ENCODE data around the gene CNKSR1.

The CNKSR1 gene, protein sequence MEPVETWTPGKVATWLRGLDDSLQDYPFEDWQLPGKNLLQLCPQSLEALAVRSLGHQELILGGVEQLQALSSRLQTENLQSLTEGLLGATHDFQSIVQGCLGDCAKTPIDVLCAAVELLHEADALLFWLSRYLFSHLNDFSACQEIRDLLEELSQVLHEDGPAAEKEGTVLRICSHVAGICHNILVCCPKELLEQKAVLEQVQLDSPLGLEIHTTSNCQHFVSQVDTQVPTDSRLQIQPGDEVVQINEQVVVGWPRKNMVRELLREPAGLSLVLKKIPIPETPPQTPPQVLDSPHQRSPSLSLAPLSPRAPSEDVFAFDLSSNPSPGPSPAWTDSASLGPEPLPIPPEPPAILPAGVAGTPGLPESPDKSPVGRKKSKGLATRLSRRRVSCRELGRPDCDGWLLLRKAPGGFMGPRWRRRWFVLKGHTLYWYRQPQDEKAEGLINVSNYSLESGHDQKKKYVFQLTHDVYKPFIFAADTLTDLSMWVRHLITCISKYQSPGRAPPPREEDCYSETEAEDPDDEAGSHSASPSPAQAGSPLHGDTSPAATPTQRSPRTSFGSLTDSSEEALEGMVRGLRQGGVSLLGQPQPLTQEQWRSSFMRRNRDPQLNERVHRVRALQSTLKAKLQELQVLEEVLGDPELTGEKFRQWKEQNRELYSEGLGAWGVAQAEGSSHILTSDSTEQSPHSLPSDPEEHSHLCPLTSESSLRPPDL

DNA sequence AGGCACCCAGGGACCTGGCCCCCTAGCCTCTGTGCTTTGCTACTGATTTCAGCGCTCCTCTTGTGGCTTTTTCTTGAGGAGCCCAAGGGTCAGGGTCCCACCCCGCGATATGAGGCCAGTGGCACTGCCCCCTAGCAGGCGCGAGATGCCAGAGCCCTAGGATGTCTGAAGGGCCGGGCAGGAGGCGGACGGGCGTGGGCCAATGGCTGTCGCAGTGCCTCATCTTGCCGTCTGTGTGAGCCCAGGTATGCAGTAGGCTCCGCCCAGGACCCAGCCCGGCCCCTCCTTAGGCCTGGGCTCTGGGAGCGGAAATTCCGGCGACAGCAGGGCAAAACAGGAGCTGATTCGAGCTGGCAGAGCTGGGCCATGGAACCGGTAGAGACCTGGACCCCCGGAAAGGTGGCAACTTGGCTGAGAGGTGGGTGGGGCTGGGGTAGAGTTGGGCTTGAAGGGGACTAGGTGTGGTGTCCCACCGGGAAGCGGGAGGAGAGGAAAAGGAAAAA, at the start of gene CNKSR1:
Gene CNKSR1 (plus strand): TSS at position 310 of the 503 bp plus-strand sequence. CDS start 57 bp downstream, at position 367.
- no peak for DNase-seq

DNA sequence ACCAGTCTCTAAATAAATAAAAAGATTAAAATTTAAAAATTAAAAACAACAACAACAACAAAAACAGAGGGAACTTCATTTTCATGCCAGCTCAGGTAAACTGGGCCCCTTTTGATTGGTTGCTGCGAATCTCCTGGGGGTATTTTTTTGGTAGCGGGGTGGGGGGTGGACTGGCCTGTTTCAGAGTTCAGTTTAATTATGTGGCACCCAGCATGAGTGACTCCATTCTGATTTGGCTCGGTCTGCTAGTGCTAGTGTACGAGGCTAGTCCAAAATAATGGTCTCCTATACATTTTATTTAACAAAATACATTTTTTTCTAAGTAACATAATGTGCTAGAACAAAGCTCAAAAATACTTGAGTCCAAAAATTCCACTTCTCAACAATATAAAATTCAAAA, 47.5 kb upstream of the CNKSR1 start:
- DNase-seq, result no peak

DNA sequence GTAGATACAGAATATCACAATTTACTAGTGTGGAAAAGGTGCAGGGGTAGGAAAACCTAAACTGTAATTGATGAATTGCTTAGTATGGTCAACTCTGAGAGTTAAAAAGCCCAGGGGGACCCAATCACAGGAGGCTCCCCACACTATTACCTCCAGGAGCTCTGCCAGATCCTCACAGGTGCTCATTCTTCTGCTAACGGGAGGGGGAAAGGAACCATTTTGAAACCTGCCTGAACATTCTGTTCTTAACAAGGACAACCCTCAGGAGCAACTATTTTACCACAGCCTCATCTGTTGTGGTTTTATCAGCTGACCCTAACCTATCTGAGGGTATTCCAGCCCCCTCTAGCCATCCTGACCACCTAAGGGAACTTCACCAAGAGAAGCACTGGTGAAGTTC, 46.6 kb upstream of the CNKSR1 start:
- no peak for DNase-seq

DNA sequence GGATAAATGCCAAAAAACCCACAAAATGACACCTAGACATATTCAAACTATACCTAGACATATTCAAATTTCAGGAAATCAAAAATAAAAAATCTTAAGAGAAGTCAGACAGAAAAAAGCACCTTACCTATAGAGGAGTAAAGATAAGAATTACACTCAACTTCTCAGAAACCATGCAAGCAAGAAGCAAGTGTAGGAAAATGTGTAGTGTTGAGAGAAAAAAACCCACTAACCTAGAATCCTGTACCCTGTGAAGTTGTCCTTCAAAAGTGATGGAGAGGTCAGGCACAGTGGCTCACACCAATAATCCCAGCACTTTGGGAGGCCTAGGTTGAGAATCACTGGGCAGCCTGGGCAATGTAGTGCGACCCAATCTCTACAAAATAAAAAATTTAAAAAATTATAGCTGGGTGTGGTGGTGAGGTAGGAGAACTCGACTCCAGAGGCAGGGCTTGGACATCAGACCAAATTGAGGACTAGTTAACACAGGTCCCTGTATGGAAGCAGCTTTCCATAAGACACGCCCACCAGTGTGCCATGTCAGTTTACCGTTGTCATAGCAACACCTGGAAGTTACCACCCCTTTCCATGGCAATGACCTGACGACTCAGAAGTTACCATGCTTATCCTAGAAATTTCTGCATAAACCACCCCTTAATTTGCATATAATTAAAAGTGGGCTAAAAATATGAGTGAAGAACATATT, 45.0 kb upstream of the CNKSR1 start:
- no peak for DNase-seq

DNA sequence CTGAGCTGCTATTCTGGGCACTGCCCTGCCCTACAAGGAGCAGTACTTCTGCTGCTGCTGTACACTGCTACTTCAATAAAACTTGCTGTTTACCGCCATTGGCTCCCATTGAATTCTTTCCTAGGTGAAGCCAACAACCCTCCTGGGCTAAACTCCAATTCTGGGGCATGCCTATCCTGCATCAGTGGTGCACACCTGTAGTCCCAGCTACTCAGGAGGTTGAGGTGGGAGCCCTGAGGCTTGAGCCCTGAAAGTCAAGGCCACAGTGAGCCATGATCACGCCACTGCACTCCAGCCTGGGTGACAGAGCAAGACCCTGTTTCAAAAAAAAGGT, 44.5 kb upstream of the CNKSR1 start:
- DNase-seq, result no peak

DNA sequence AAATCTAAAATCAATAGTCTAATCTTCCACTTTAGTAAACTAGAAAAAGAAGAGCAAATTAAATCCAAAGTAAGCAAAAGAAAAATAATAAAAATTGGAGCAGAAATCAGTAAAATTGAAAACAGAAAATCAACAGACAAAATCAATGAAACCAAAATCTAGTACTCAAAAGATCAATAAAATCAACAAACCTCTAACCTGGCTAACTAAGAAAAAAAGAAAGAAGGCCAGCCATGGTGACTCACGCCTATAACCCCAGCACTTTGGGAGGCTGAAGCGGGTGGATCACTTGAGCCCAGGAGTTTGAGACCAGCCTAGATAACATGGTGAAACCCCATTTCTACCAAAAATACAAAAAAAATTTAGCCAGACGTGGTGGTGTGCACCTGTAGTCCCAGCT, 42.8 kb upstream of the CNKSR1 start:
- no peak for DNase-seq

DNA sequence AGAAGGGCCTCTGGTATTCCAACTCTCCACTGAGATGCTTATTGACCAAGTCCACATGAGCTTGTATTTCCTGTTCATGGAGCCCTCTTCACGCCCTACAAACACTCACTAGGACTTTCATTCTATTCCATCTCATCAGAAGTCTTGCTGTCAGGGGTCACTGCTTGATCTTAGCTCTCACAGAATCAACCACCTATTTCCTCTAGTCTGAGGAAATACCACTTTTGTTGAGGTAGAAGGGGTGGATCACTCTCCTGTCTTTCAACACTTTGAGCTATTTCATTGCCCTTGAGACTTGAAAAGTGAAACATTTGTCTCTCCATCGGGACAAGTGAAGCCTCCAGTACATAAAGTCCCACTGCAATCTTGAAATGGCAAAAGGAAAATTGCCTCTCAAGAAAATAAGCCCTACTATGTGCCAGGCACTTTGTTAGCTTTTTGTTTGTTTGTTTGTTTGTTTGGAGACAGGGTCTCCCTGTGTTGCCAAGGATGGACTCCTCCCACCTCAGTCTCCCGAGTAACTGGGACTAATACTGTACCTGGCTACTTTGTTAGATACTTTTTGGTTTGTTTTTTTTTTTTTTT, 38.2 kb upstream of the CNKSR1 start:
- no peak for DNase-seq

DNA sequence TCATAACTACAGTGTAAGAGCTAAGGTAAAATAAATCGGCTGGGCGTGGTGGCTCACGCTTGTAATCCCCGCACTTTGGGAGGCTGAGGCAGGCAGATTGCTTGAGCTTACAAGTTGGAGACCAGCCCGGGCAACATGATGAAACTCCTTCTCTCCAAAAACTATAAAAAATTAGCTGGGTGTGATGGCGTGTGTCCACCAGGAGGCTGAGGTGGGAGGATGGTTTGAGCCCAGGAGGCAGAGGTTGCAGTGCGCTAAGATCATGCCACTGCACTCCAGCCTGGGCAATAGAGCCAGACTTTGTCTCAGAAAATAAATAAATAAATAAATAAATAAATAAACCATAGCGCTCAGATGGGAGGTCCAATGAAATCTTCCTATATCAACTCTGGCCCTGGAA, 35.1 kb upstream of the CNKSR1 start:
- DNase-seq, result no peak

DNA sequence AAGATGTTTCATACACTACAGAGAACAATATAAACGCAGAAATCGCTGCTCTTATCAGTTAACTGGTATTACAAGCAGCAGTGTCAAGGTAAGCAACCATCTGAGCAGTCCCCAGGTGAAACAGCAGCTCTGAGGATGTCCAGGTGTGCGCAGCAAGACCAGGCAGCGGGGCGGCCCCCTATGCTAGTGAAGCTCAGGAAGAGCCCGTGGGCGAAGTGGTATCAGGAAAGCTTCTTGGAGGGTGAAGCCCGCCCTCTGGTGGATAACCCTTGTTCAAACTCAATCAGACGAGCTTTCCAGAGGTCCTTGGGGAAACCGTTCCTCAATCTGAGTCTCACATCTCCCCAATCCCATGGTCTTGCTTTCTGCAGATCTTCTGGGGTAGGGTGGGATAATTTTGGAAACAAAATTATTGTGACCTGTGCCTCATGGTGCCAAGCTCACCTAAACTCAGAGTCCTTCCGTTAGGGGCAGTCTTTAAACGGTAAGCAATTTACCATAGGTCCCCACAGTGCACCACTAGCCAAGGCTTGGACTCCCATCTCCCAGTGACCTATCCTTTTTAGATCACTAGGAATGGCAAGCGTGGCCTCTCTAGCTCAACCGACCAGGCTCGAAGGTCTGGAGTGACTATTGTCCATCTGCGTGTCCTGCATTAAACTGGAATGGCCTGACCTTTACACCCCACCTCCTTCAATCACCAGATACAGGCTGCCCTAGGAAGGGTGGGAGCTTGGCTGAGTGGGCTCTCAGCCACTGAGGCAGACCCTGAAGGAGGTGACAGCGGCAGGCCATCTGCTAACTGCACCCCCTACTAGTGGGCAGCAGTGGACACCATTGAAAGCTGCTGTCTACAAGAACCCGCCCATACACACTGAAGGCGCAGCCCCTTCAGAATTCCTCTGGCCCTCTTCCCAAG, 32.0 kb upstream of the CNKSR1 start:
- peak; percentile 80 for DNase-seq

DNA sequence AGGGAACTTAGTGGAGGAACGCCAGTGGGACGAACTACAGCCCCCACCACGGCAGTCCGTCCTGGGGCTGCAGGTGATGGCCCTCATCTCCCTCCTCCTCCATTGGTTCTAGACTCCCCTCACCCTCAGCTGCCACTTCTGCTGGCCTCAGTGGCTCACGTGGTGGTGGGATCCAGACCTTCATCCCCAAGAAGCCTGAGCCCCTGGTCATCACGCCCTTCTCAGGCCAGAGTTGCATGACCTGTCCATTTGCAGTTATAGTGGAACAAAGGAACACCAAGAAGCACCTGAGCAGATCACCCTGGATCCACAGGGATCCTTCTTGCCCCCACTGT, 31.4 kb upstream of the CNKSR1 start:
- DNase-seq, result no peak

DNA sequence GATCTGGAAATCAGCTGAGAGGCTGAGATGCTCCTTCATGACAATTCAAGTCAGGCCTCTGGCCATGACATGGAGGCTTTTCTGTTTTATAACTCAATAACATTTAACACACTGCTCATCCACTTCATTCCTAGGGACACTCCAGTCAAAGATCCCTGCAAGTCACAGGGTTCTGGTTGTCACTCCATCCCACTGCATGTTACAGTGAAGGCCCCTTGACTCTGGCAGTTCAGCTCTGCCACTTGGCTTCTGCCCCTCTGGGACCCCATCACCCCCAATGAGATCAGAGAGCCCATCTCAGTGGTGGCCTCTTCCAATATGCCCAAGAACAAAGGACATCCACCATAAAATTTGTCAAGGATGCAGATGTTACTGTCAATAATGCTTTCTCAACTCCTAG, 28.4 kb upstream of the CNKSR1 start:
- no peak for DNase-seq

DNA sequence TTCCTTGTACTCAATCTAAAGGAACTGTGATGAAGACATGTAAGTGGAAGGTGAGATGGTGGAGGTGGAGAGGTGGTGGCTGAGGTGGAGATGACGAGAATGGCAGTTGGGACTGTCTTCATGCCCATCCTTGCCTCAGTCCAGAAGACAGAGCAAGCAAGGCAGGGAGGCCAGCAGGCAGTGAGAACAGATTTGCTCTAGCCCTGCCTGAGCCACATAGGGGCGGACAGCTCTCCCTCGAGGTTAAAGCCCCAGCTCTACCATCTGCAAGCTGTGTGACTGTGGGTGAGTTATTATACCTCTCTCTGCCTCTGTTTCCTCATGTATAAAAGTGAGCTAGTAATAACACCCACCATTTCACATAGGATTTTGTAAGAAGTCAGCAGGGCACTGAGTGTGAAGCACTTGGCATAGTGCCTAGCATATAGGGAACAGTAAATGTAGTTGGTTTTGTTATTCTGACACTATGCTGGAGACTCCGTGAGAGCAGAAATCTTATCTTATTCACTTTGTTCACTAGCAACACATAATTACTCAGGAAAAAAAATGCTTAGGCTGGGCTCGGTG, 23.2 kb upstream of the CNKSR1 start:
- no peak for DNase-seq

DNA sequence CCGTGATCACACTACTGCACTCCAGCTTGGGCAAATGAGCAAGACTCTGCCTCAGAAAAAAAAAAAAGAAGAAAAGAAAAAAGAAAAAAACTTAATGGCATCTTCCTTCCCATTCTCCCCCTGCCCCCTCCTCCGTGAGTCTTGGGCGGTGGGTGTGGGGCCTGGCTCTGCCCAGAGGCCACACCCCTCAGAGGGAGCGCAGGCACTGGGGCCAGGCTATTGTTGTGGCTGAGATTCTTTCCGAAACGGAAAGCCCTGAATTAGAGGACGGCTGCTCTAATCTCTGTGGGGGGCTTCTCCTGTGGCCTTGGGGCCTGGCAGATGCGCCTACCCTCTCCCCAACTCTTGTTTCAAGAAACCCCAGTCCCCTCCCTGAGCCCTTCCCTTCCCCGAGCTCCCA, 22.5 kb upstream of the CNKSR1 start:
- no peak for DNase-seq

DNA sequence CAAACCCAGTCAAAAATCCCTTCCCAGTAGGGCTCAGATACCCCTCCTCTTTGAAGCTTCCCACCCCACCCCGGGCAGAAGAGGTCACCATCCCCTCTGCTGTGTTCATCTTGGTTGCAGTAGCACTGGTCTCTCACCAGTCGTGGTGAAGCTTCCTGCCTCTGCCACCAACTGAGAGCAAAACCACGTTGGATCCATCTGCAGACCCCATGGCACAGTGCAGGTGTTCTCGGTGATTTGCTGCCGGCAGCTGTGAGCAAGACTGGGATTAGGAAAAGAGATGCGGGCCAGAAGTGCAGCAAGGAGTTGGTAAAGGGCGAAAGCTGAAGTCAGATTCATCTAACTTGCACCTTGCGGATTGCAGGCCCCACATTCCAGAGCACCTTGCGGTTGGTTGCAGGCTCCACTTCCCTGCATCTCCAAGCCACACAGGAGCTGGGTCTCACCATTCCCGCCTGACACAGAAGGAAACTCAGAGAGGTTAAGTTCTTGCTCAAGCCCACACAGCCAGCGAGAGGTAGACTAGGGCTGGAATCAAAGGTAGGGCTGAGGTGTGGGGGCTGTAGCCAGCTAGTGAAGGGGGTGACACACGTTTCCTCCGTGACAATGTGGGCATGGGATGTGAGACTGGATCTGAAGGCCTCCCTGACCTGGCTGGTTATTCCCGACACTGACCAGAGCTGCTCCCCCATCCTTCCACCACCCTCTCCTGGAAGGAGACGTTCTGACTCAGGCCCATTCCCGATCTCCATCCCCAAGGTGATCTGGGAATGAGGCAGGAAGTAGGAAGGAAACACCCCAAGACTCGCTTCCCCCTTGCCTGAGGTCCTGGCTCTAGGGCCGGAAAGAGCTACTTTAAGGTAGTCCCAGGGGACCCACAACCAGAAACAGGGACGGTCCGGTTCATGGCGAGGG, 21.7 kb upstream of the CNKSR1 start:
- no peak for DNase-seq

DNA sequence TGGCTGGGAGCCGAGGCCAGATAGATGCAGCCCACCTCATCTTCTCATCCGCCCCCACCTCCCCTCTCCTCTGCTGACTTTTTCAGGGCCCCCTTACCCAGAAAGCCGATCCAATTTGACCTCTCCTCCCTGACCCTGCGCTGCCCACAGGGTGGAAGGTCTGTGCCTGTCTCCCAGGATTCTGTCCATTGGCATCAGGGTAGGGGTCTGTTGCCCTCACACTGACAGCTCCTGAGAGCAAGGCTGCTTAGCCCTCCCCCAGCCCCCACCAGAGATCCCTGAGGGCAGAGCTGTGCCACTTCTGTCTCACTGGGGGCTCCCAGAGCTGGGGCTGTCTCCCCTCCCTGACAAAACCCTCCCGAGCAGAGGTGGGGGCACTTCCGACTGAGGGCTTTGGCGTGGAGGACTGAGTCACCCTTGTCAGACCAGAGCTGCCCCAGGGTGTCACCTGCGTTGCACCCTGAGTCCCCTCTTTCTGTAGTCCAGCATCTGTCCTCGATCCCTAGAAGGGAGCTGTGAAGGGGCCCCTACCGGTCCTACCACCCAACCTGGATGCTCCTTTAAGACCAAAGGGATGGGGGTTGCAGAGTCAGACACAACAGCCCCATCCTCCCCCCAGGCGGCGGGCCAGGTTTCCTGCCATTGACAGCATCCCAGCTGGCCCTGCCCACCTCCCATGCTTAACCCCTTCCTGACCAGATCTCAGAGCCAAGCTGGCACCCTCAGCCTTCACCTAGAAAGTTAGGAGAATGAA, 20.8 kb upstream of the CNKSR1 start:
- no peak for DNase-seq

DNA sequence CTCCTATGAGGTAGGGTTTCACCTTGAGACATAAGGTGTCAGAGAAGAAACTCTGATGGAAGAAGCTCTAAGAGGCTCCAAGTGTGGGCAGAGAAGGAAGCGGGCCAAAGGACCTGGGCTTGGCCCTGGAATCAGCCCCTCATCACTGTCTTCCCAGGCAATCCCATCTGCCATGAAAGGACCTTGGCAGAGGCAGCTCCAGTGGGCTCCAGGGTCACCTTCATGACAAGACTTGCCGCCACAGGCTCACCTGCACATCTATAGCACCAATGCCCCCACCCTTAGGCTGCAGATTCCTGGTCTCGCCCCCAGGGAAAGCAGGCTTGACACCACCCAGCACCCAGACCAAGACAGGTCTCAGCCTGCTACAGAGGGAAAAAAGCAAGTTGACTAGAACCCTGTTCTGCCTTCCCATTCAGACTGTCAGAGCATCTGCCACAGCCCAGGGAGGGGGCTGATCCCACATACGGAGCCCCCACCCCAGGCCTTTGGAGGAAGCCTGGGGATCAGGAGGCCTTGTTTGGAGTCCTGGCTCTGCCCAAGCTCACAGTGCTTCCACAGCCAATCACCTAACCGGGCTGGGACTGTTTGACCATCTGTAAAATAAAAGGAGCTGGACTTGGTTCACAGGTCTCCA, 18.9 kb upstream of the CNKSR1 start:
- DNase-seq, result no peak

DNA sequence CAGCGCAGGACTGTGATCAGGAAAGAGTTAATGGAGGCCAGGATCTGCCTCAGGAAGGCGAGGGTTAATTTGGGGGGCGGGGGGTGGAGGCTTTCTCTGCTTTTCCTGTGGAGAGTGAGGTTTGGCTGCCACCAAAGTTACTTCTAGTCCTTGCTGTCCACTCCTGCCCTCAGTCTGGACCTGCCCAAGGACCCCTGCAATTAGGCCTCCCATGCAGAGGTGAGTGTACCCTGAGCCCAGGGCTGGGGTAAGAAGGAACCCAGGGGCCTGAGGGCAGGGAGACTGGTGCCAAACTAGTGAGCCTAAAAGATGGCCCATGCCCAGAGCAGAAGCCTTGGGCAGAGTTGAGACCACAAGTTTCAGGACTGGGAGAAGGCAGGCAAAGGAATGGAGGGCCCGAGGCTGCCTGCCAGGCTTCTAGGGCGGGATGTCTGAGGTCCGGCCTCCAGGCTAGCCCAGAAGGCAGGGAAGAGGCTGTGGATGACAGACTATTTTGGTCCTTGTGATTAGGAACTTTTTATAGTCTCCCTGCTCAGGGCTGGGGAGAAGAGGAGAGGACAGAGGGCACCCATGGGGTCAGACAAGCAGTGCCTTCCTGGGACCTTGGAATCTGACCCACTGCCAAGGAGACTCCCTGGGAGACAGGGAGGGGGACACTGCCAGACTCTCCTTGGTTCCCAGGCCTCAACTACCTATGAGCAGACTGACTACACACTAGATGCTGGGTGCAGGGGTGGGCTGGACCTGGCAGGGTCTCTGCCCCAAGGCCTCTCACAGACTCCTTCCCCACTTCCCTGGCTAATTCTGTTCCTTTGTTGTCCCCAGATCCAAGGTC, 18.2 kb upstream of the CNKSR1 start, which contains the start of gene FAM110D:
Gene FAM110D (plus strand): TSS at position 172 of the 835 bp plus-strand sequence. CDS start 2,213 bp downstream, outside the sequence.
- DNase-seq, result peak; percentile 66

DNA sequence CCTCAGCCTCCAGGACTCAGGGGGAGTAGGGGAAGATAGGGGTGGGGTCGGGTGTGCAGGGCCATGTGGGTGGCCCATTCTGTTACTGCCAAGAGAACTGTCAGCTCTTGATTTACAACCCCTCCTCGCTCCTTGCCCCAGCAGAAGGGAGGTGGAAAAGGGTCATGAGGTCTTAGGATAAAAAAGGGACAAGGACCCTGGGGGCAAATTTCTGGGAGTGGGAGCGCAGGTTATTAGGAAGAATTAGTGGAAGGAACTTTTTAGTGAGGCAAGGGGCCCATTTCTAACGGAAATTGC, 17.6 kb upstream of the CNKSR1 start:
- DNase-seq, result no peak

Measured in femur (tissue), 1 donor.